Left renal cortex interstitium (tissue), 4 donors: ENCODE data around the gene CACYBP. TPM values are rescaled to one million over a fixed set of nuclear protein-coding genes. Genes with fewer than 3 reads are reported as not detected.
"Not testable (repeated sequence)": the region's sequence is repeated elsewhere in the genome, so short reads cannot be mapped to it uniquely, and the experiment has no call there.

Experiments used
- DNase-seq, 4 donors: peaks; one replicate each; pipeline ENCODE4 v3.0.0-alpha.2; 2013; ENCODE audit warnings: low read depth in 4 of 4, low spot score in 2 of 4, missing footprints in 1 of 4
- polyA plus RNA-seq, 4 donors: library from polyadenylated mRNA; unstranded; fragments of 120-200 nt; gene quantifications; one replicate each; pipeline ENCODE4 v1.2.1, GENCODE V29; 2013; ENCODE audit not compliant: insufficient read length in 4 of 4

CACYBP gene
- polyA plus RNA-seq, 4 donors: 109 to 130 (median 128) TPM

- no peak for DNase-seq
These were observed 3.3 kb downstream of the CACYBP start for GRCh38 chr1:175002910-175003517.

GRCh38 chr1:175003521-175003920 is 3.8 kb downstream of the CACYBP start:
- no peak for DNase-seq

- DNase-seq: no peak
These were observed 5.5 kb downstream of the CACYBP start for GRCh38 chr1:175005085-175005783.

- no peak for DNase-seq
These were observed 9.8 kb downstream of the CACYBP start for GRCh38 chr1:175009532-175009931.

- no peak for DNase-seq
These were observed 13.7 kb downstream of the CACYBP start for GRCh38 chr1:175013445-175013844.

- no peak for DNase-seq
These were observed 15.5 kb downstream of the CACYBP start for GRCh38 chr1:175015243-175015642.

- DNase-seq: no peak
These were observed 19.8 kb downstream of the CACYBP start for GRCh38 chr1:175019524-175019923.

GRCh38 chr1:175023043-175023921 is 23.5 kb downstream of the CACYBP start, which contains the start of gene MRPS14:
Gene MRPS14 (minus strand): TSS chr1:175023425. CDS start chr1:175023408, 17 bp downstream.
- peak; percentile 92 to 98 (median 98) for DNase-seq

- DNase-seq: not testable (repeated sequence)
These were observed 24.1 kb downstream of the CACYBP start for GRCh38 chr1:175023922-175024242.

- no peak for DNase-seq
These were observed 25.0 kb downstream of the CACYBP start for GRCh38 chr1:175024773-175025172.

GRCh38 chr1:175033953-175034352 is 34.2 kb downstream of the CACYBP start:
- no peak for DNase-seq

- DNase-seq: no peak
These were observed 35.0 kb downstream of the CACYBP start for GRCh38 chr1:175034775-175035174.

GRCh38 chr1:175035865-175036264 is 36.1 kb downstream of the CACYBP start:
- DNase-seq: no peak

GRCh38 chr1:175036476-175036875 is 36.7 kb downstream of the CACYBP start:
- DNase-seq: no peak

GRCh38 chr1:175037416-175037815 is 37.7 kb downstream of the CACYBP start:
- DNase-seq: no peak

- no peak for DNase-seq
These were observed 40.7 kb downstream of the CACYBP start for GRCh38 chr1:175040324-175040879.

- DNase-seq: no peak
These were observed 42.9 kb downstream of the CACYBP start for GRCh38 chr1:175042650-175043049.

- DNase-seq: no peak
These were observed 44.1 kb downstream of the CACYBP start for GRCh38 chr1:175043824-175044223.

GRCh38 chr1:175044591-175044990 is 44.8 kb downstream of the CACYBP start:
- DNase-seq: not testable (repeated sequence)

- no peak for DNase-seq
These were observed 45.4 kb downstream of the CACYBP start for GRCh38 chr1:175045097-175045496.

GRCh38 chr1:175045519-175045918 is 45.8 kb downstream of the CACYBP start:
- DNase-seq: no peak
